Dendritic cell treated with granulocyte-macrophage colony-stimulating factor and Interleukin-4, amounts not matched to agents 40 ng/mL and 50 ng/mL, for 4 days (primary cell): ENCODE results near the gene PHACTR1.

Source experiments
- H3K27ac Mint-ChIP-seq: one replicate; pipeline ENCODE4 v1.8.0; 2022; ENCODE audit warnings: mild to moderate bottlenecking, mixed read lengths
- H3K27me3 Mint-ChIP-seq: one replicate; pipeline ENCODE4 v1.8.0; 2022; ENCODE audit warnings: mild to moderate bottlenecking, mixed read lengths
- H3K36me3 Mint-ChIP-seq: one replicate; pipeline ENCODE4 v1.8.0; 2022; ENCODE audit warnings: low read depth, mixed read lengths
- H3K4me1 Mint-ChIP-seq: one replicate; pipeline ENCODE4 v1.8.0; 2022; ENCODE audit warnings: low read depth, mixed read lengths
- H3K4me3 Mint-ChIP-seq: one replicate; pipeline ENCODE4 v1.8.0; 2022; ENCODE audit warnings: mild to moderate bottlenecking, moderate library complexity, mixed read lengths
- H3K9me3 Mint-ChIP-seq: one replicate; pipeline ENCODE4 v1.8.0; 2022; ENCODE audit warnings: mixed read lengths
- intact Hi-C: fragments of 100-400 bp; cut with micrococcal nuclease; formaldehyde crosslinking; loops from one replicate; pipeline ENCODE4 v1.15.0; 2022

The PHACTR1 gene

GRCh38 chr6:13080462-13081188 lies 364.1 kb downstream of the PHACTR1 start:
- Mint-ChIP-seq H3K4me3 (no peak overlapping the region), H3K27me3 (peaks cover 6% of the 10 kb centered on the region), H3K9me3 (no peaks in the 10 kb centered on the region), H3K27ac (no peak overlapping the region), H3K4me1 (peaks cover 3% of the 10 kb centered on the region), H3K36me3 (no peaks in the 10 kb centered on the region)
- intact Hi-C loops = no loop called here

GRCh38 chr6:13081189-13081563 lies 364.6 kb downstream of the PHACTR1 start:
- H3K4me3 Mint-ChIP-seq = no peak overlapping the region
- no peaks in the 10 kb centered on the region for H3K36me3 Mint-ChIP-seq
- no peak overlapping the region for H3K27ac Mint-ChIP-seq
- peaks cover 6% of the 10 kb centered on the region for H3K27me3 Mint-ChIP-seq
- no peaks in the 10 kb centered on the region for H3K4me1 Mint-ChIP-seq
- H3K9me3 Mint-ChIP-seq = no peaks in the 10 kb centered on the region
- intact Hi-C loops = no loop called here

DNA sequence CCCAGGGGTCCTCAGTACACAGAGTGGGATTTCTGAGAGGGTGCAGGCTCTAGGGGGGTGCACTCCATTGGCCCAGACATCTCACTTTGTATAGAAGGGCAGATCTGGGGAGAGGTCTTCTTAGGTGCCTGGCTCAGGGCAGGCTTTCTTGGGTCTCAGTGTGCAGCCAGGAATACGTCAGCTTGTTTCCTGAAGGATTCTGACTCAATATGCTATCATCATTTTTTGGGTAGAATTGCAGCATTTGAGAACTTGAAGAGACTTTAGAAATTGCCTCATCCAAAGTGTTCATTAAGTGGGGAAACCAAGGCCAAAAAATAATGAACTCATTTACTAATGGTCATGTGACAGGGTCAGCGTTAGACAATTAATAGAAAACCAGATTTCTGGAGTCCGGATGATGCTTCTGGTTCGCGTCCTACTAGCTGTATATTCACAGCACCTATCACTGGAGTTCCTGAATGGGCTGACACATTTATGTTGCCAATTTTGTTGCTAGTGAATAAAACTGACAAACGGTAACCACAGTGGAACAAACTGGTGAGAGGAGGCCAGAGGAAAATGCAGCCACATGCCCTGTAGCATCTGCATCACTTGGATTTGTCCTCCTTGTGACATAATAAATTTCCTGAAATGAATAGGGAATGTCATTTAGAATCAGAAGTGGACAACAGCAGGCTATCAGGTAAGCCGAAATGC lies 372.9 kb downstream of the PHACTR1 start:
- Mint-ChIP-seq H3K36me3 (no peaks in the 10 kb centered on the region), H3K4me3 (no peak overlapping the region), H3K27ac (no peak overlapping the region), H3K4me1 (no peaks in the 10 kb centered on the region), H3K27me3 (no peaks in the 10 kb centered on the region), H3K9me3 (no peaks in the 10 kb centered on the region)
- intact Hi-C loops = no loop called here

- H3K27me3 Mint-ChIP-seq = no peaks in the 10 kb centered on the region
- H3K9me3 Mint-ChIP-seq = no peaks in the 10 kb centered on the region
- H3K36me3 Mint-ChIP-seq = no peaks in the 10 kb centered on the region
- intact Hi-C loops = no loop called here
- H3K27ac Mint-ChIP-seq = no peak overlapping the region
- no peaks in the 10 kb centered on the region for H3K4me1 Mint-ChIP-seq
- no peak overlapping the region for H3K4me3 Mint-ChIP-seq
Measured at GRCh38 chr6:13091192-13091591, 374.6 kb downstream of the PHACTR1 start.

DNA sequence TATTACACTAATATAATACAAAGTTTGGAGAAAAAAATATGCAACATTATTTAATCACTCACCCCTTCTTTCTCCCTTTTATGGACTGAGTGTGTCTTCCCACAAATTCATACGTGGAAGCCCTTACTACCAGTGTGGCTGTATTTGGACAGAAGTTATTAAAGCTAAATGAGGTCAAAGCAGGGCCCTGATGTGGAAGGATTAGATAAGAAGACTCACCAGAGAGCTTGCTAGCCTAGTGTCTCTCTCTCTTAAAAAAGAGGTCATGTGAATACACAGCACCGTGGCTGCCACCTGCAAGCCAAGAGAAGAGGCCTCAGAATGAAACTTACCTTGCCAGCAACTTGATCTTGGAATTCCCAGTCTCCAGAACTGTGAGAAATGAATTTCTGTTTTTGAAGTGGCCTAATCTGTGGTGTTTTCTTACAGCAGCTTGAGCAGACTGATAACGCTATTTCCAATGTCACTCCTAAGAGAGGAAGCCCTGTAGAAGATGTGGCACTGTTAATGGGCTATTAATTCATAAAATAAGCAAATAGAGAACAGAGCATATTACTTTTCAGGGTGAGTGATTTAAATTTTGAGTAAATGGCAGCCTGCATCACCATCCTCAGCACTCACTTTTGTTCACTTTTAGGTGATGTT lies 378.3 kb downstream of the PHACTR1 start:
- Mint-ChIP-seq H3K4me3 (no peak overlapping the region), H3K27ac (no peak overlapping the region), H3K27me3 (no peaks in the 10 kb centered on the region), H3K4me1 (no peaks in the 10 kb centered on the region), H3K36me3 (no peaks in the 10 kb centered on the region), H3K9me3 (no peaks in the 10 kb centered on the region)
- intact Hi-C loops = no loop called here

GRCh38 chr6:13096084-13096483 lies 379.5 kb downstream of the PHACTR1 start:
- no peak overlapping the region for H3K27ac Mint-ChIP-seq
- no peaks in the 10 kb centered on the region for H3K27me3 Mint-ChIP-seq
- intact Hi-C loops = no loop called here
- H3K36me3 Mint-ChIP-seq = no peaks in the 10 kb centered on the region
- no peaks in the 10 kb centered on the region for H3K4me1 Mint-ChIP-seq
- H3K9me3 Mint-ChIP-seq = no peaks in the 10 kb centered on the region
- no peak overlapping the region for H3K4me3 Mint-ChIP-seq

DNA sequence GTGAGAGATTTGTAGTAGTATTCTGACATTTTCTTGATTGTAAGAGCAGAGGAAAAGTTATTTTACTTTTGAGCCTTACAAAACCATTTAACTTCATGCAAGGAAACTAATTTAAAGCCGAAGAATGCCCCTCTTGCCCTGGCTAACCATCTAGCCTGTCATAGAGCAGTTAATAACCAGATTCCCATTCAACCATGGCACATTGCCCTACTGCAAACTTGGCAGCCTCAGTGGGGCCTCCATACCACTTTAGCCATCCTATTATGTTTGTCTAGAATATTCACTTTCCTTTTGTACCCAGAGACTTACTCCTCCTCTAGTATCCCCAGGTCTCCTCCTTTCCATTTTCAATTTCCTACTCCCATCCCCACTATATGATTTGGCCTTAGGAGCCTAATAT lies 380.9 kb downstream of the PHACTR1 start:
- Mint-ChIP-seq H3K9me3 (no peaks in the 10 kb centered on the region), H3K4me1 (peaks cover 6% of the 10 kb centered on the region), H3K27me3 (no peaks in the 10 kb centered on the region), H3K27ac (no peak overlapping the region), H3K4me3 (no peak overlapping the region), H3K36me3 (no peaks in the 10 kb centered on the region)
- intact Hi-C loops = no loop called here

DNA sequence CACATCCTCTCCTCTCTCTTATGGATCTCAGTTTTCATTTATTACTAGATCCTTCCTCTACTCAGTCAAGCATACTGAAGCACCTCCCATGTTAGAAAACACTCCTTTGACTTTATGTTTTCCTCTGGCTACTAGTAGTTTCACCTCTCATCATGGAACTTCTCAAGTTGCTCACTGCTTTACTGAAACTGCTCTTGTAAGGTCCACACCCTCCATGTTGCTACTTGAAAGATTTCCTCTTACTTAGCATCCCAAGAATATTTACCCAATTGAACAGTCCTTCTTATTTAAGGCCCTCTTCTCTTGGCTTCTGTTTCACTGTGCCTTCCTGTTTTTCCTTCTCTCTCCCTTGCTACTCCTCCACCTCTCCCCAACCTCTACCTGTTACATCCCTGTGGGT lies 381.4 kb downstream of the PHACTR1 start:
- Mint-ChIP-seq H3K27ac (no peak overlapping the region), H3K9me3 (no peaks in the 10 kb centered on the region), H3K4me3 (no peak overlapping the region), H3K4me1 (peaks cover 6% of the 10 kb centered on the region), H3K27me3 (no peaks in the 10 kb centered on the region), H3K36me3 (no peaks in the 10 kb centered on the region)
- intact Hi-C loops = no loop called here

- H3K27ac Mint-ChIP-seq = no peak overlapping the region
- H3K27me3 Mint-ChIP-seq = no peaks in the 10 kb centered on the region
- no peaks in the 10 kb centered on the region for H3K9me3 Mint-ChIP-seq
- H3K36me3 Mint-ChIP-seq = no peaks in the 10 kb centered on the region
- H3K4me1 Mint-ChIP-seq = peaks cover 6% of the 10 kb centered on the region
- intact Hi-C loops = no loop called here
- no peak overlapping the region for H3K4me3 Mint-ChIP-seq
Measured at GRCh38 chr6:13098793-13099570, 382.4 kb downstream of the PHACTR1 start.

DNA sequence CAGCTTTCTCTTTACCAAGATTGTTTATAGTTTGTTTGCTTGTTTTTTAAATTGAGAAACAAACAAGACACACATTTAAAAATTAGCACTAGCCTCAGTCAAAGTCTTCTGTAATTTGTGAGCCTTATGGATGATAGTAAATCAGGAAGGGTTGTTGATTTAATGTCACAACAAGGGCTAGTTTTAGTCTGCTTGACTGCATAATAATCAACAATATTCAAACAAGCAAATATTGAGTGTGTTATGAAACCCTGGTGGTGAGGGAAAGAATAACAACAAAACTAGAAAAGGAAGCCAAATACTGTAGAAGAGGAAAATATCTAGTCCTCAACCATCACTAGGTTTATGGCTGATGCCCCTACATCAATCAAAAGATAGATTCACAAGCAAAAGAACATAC lies 383.2 kb downstream of the PHACTR1 start:
- Mint-ChIP-seq H3K27me3 (no peaks in the 10 kb centered on the region), H3K9me3 (no peaks in the 10 kb centered on the region), H3K4me3 (no peak overlapping the region), H3K4me1 (peaks cover 6% of the 10 kb centered on the region), H3K27ac (no peak overlapping the region), H3K36me3 (no peaks in the 10 kb centered on the region)
- intact Hi-C loops = no loop called here

DNA sequence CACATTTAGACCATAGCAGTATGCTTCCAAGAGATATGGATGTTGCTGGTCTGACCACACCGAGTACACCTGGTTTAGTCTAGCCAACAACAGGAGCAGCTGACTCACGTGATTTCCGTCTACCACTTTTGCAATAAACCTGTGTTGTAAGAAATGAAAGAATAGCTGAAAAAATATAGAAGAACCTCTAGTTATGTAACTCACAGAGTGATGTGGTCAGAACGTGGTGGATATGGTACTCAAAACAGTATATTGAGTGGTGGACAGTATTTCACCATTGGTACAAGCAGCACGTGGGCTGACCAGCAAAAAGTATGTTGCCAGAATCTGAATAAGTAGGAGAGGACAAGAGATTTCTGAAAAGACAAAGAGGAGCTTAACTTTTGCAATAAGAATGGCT lies 384.8 kb downstream of the PHACTR1 start:
- Mint-ChIP-seq H3K4me3 (no peak overlapping the region), H3K27me3 (no peaks in the 10 kb centered on the region), H3K36me3 (no peaks in the 10 kb centered on the region), H3K27ac (no peak overlapping the region), H3K9me3 (no peaks in the 10 kb centered on the region), H3K4me1 (peaks cover 6% of the 10 kb centered on the region)
- intact Hi-C loops = no loop called here

DNA sequence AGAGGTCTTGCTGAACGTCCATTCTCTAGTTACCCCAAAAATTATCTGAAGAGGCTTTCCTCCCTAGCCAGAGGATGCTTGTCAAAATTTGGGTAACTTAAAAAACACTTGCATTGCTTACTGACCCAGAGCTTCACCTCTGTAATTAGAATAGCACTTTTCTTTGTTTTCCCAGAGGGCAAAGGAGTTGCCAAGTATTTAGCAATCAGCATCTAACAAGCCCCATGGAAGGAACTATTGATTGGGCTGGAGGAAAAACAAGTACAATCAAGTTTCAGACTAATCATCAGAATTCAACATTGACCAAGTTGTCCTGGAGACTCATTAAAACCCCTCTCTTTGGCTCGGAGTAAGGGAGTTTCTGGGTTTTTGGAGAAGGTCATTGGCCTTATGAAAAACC lies 385.4 kb downstream of the PHACTR1 start:
- H3K27ac Mint-ChIP-seq = no peak overlapping the region
- no peaks in the 10 kb centered on the region for H3K27me3 Mint-ChIP-seq
- intact Hi-C loops = no loop called here
- no peaks in the 10 kb centered on the region for H3K9me3 Mint-ChIP-seq
- no peak overlapping the region for H3K4me3 Mint-ChIP-seq
- H3K36me3 Mint-ChIP-seq = no peaks in the 10 kb centered on the region
- H3K4me1 Mint-ChIP-seq = peaks cover 6% of the 10 kb centered on the region

GRCh38 chr6:13103169-13103568 lies 386.6 kb downstream of the PHACTR1 start:
- Mint-ChIP-seq H3K27me3 (no peaks in the 10 kb centered on the region), H3K27ac (no peak overlapping the region), H3K36me3 (no peaks in the 10 kb centered on the region), H3K4me1 (peaks cover 6% of the 10 kb centered on the region), H3K4me3 (no peak overlapping the region), H3K9me3 (no peaks in the 10 kb centered on the region)
- intact Hi-C loops = no loop called here

DNA sequence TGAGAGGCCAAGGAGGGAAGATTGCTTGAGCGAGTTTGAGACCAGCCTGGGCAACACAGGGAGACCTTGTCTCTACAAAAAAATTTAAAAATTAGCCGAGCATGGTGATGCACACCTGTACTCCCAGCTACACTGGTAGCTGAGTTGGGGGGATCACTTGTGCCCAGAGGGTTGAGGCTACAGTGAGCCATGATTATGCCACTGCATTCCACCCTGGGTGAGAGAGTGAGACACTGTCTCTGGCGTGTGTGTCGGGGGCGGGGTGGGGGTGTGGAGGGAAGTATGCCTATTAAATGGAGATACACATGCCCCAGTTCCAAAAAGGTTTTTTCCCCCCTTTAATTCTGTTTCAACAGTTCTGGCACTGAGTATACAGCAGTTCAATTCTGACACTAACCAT lies 388.6 kb downstream of the PHACTR1 start:
- H3K4me1 Mint-ChIP-seq = peaks cover 6% of the 10 kb centered on the region
- no peak overlapping the region for H3K27ac Mint-ChIP-seq
- H3K36me3 Mint-ChIP-seq = no peaks in the 10 kb centered on the region
- no peak overlapping the region for H3K4me3 Mint-ChIP-seq
- H3K27me3 Mint-ChIP-seq = no peaks in the 10 kb centered on the region
- intact Hi-C loops = no loop called here
- peaks cover 6% of the 10 kb centered on the region for H3K9me3 Mint-ChIP-seq
